Parathyroid adenoma (tissue), 2 donors: Measurements from ENCODE around the gene TMCC1.
A peak's percentile ranks its signal among the peaks of the same experiment; 100 is the strongest.

Experiments
- H2AFZ ChIP-seq: fragments of 300-600 bp; sonication (generic); one replicate; pipeline ENCODE4 v1.7.0; 2017; ENCODE audit warnings: antibody characterized with exemption, mild to moderate bottlenecking
- H3K27ac ChIP-seq: fragments of 300-600 bp; sonication (generic); one replicate; pipeline ENCODE4 v1.7.0; 2017
- H3K27me3 ChIP-seq: fragments of 300-600 bp; sonication (generic); one replicate; pipeline ENCODE4 v1.7.0; 2017; ENCODE audit warnings: low read length; ENCODE audit not compliant: control insufficient read depth, insufficient read depth
- H3K36me3 ChIP-seq: fragments of 300-600 bp; sonication (generic); one replicate; pipeline ENCODE4 v1.7.0; 2017; ENCODE audit warnings: low read length; ENCODE audit not compliant: control insufficient read depth, insufficient read depth
- H3K4me1 ChIP-seq: fragments of 300-600 bp; sonication (generic); one replicate; pipeline ENCODE4 v1.7.0; 2017; ENCODE audit warnings: control low read depth
- H3K4me2 ChIP-seq: fragments of 300-600 bp; sonication (generic); one replicate; pipeline ENCODE4 v1.7.0; 2017; ENCODE audit warnings: low read length
- H3K4me3 ChIP-seq: fragments of 300-600 bp; sonication (generic); one replicate; pipeline ENCODE4 v1.7.0; 2017; ENCODE audit warnings: low read depth, low read length
- H3K79me2 ChIP-seq: fragments of 300-600 bp; sonication (generic); one replicate; pipeline ENCODE4 v1.7.0; 2017; ENCODE audit warnings: control low read depth
- H3K9ac ChIP-seq: fragments of 300-600 bp; sonication (generic); one replicate; pipeline ENCODE4 v1.7.0; 2017; ENCODE audit warnings: mild to moderate bottlenecking
- H3K9me3 ChIP-seq: fragments of 300-600 bp; sonication (generic); one replicate; pipeline ENCODE4 v1.7.0; 2017; ENCODE audit warnings: low read length; ENCODE audit not compliant: control insufficient read depth
- TF ChIP-seq, protein P1 (sequence below): fragments of 300-600 bp; sonication (generic); IDR thresholded peaks from one replicate; pipeline ENCODE4 v1.7.0; 2017; ENCODE audit warnings: antibody characterized with exemption, mild to moderate bottlenecking
- donor health status: primary hyperparathyroidism.

The TMCC1 gene

DNA sequence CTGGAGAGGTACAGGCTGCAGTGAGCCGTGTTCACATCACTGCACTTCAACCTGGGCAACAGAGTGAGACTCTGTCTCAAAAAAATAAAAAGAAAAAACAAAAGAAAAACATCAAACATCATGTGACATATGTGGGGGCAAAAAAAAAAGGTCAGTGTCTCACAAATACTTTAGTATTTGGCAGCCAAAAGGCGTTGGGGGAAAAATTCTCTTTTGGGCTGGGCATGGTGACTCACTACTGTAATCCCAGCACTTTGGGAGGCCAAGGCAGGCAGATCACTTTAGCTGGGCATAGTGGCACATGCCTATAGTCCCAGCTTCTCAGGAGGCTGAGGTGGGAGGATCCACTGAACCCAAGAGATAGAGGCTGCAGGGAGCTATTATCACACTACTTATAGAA lies 47.6 kb downstream of the TMCC1 start:
- Histone ChIP-seq H2AFZ (no peak overlapping the region), H3K79me2 (peaks cover 17% of the 10 kb centered on the region), H3K36me3 (no peaks in the 10 kb centered on the region), H3K4me1 (no peaks in the 10 kb centered on the region), H3K4me3 (no peak overlapping the region), H3K4me2 (no peak overlapping the region), H3K27me3 (no peaks in the 10 kb centered on the region), H3K27ac (no peak overlapping the region), H3K9ac (no peak overlapping the region), H3K9me3 (no peaks in the 10 kb centered on the region)
- TF ChIP-seq, protein P1, sequence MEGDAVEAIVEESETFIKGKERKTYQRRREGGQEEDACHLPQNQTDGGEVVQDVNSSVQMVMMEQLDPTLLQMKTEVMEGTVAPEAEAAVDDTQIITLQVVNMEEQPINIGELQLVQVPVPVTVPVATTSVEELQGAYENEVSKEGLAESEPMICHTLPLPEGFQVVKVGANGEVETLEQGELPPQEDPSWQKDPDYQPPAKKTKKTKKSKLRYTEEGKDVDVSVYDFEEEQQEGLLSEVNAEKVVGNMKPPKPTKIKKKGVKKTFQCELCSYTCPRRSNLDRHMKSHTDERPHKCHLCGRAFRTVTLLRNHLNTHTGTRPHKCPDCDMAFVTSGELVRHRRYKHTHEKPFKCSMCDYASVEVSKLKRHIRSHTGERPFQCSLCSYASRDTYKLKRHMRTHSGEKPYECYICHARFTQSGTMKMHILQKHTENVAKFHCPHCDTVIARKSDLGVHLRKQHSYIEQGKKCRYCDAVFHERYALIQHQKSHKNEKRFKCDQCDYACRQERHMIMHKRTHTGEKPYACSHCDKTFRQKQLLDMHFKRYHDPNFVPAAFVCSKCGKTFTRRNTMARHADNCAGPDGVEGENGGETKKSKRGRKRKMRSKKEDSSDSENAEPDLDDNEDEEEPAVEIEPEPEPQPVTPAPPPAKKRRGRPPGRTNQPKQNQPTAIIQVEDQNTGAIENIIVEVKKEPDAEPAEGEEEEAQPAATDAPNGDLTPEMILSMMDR, result no peak

DNA sequence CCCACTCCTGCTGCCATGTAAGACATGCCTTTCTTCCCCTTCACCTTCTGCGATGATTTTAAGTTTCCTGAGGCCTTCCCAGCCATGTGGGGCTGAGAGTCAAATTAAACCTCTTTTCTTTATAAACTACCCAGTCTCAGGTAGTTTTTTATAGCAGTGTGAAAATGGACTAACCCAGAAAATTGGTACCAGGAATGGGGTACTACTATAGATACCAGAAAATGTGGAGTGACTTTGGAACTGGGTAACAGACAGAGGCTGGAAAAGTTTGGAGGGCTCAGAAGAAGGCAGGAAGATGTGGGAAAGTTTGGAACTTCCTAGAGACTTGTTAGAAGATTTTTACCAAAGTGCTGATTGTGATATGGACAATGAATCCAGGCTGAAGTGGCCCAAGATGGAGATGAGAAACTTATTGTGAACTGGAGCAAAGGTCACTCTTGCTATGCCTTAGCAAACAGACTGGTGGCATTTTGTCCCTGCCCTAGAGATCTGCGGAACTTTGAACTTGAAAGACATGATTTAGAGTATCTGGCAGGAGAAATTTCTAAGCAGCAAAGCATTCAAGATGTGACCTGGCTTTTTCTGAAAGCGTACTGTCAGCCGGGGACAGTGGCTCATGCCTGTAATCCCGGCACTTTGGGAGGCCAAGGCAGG lies 52.7 kb downstream of the TMCC1 start:
- Histone ChIP-seq H3K4me2 (no peak overlapping the region), H3K4me1 (no peaks in the 10 kb centered on the region), H3K27me3 (no peaks in the 10 kb centered on the region), H2AFZ (no peak overlapping the region), H3K9me3 (no peaks in the 10 kb centered on the region), H3K9ac (no peak overlapping the region), H3K36me3 (no peaks in the 10 kb centered on the region), H3K27ac (no peak overlapping the region), H3K4me3 (no peak overlapping the region), H3K79me2 (peaks cover 10% of the 10 kb centered on the region)
- TF ChIP-seq, protein P1, result no peak

DNA sequence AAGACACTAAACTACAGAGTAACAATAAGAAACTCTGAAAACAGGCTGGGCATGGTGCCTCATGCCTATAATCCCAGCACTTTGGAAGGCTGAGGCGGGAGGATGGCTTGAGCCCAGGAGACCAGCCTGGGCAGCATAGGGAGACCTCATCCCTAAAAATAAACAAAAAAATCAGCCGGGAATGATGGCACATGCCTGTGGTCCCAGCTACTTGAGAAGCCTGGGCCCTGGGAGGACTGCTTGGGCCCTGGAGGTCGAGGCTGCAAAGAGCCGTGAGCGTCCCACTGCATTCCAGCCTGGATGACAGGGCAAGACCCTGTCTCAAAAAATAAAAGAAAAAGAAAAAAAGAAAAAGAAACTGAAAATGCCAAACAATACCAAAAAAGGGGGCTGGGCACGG lies 55.4 kb downstream of the TMCC1 start:
- H3K79me2 ChIP-seq, result peaks cover 10% of the 10 kb centered on the region
- no peaks in the 10 kb centered on the region for H3K36me3 ChIP-seq
- H3K27ac ChIP-seq, result no peak overlapping the region
- H3K9me3 ChIP-seq, result no peaks in the 10 kb centered on the region
- H3K4me2 ChIP-seq, result no peak overlapping the region
- H2AFZ ChIP-seq, result no peak overlapping the region
- no peaks in the 10 kb centered on the region for H3K4me1 ChIP-seq
- no peak overlapping the region for H3K9ac ChIP-seq
- TF ChIP-seq, protein P1, result no peak
- no peak overlapping the region for H3K4me3 ChIP-seq
- no peaks in the 10 kb centered on the region for H3K27me3 ChIP-seq

DNA sequence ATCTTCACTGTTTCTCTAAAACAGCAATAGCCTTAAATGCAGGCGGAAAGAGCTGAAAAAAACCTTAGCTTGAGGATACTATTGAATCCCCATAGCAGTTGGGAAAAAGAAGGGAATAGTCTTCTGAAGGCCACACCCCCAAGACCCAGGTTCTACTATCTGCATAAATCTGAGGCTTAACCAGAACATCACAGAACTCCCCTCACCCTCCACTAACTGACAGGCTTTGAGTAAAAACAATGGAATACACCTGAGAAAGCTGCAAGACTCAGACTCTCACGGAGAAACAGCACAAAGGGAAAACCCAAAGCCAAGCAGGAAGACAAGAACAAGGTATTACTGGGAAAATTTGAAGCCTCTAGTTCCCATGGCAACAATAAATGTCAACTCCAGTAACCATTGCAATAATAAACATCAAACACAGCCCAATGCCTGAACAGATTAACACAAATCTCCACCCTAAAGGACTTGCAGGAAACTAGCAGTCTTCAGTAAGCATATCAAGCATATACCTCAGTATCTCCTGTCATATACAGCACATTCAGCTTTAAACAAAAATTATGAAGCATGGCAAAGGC lies 56.4 kb downstream of the TMCC1 start:
- H3K4me2 ChIP-seq, result peak overlapping the region; percentile 6
- H3K36me3 ChIP-seq, result no peaks in the 10 kb centered on the region
- no peak overlapping the region for H3K9ac ChIP-seq
- H3K9me3 ChIP-seq, result no peaks in the 10 kb centered on the region
- H3K4me3 ChIP-seq, result no peak overlapping the region
- H3K27me3 ChIP-seq, result no peaks in the 10 kb centered on the region
- H3K27ac ChIP-seq, result no peak overlapping the region
- no peaks in the 10 kb centered on the region for H3K4me1 ChIP-seq
- H3K79me2 ChIP-seq, result peaks cover 5% of the 10 kb centered on the region
- no peak overlapping the region for H2AFZ ChIP-seq
- TF ChIP-seq, protein P1, result no peak
